Transverse colon (tissue), 4 donors: ENCODE results near the gene CCDC172. TPM values are rescaled to one million over a fixed set of nuclear protein-coding genes. Genes with fewer than 3 reads are reported as not detected.

ENCODE experiments used
- DNase-seq: peaks from one replicate; pipeline ENCODE4 v3.0.0-alpha.2; 2019
- H3K27ac ChIP-seq, 4 donors: fragments of 200-600 bp; sonication (generic); 2 replicates each; pipeline ENCODE4 v1.5.1; 2016 to 2018; ENCODE audit warnings: inconsistent platforms in 4 of 4
- H3K27me3 ChIP-seq: fragments of 200-600 bp; sonication (generic); 2 replicates; pipeline ENCODE4 v1.5.1; 2017; ENCODE audit warnings: inconsistent platforms
- H3K36me3 ChIP-seq, 4 donors: fragments of 200-600 bp; sonication (generic); 2 replicates each; pipeline ENCODE4 v1.5.1; 2017 to 2019; ENCODE audit warnings: inconsistent platforms in 4 of 4
- H3K4me1 ChIP-seq, 4 donors: fragments of 200-600 bp; sonication (generic); 2 replicates each; pipeline ENCODE4 v1.5.1; 2017 to 2020; ENCODE audit warnings: inconsistent platforms in 4 of 4
- H3K4me3 ChIP-seq, 4 donors: fragments of 200-600 bp; sonication (generic); 1 replicate in 1 of 4; 2 replicates in 3 of 4; pipeline versions ENCODE4 v1.5.1 to v1.6.1; 2017 to 2019; ENCODE audit warnings: inconsistent platforms in 4 of 4
- H3K9me3 ChIP-seq, 2 donors: fragments of 200-600 bp; sonication (generic); 2 replicates each; pipeline ENCODE4 v1.5.1; 2017 to 2019; ENCODE audit warnings: inconsistent platforms in 2 of 2
- EP300 ChIP-seq: sonication (generic); formaldehyde crosslinking; IDR thresholded peaks from one replicate; pipeline ENCODE4 v1.6.1; 2017; ENCODE audit warnings: antibody characterized with exemption, low read depth
- POLR2A ChIP-seq: fragments of 450-650 bp; IDR thresholded peaks from one replicate; pipeline ENCODE4 v1.6.1; 2016; ENCODE audit warnings: antibody characterized with exemption, mild to moderate bottlenecking, moderate library complexity
- POLR2AphosphoS5 ChIP-seq, 3 donors: sonication (generic); formaldehyde crosslinking; IDR thresholded peaks; one replicate each; pipeline ENCODE4 v1.6.1; 2016; ENCODE audit warnings: antibody characterized with exemption in 3 of 3
- whole genome bisulfite sequencing, 2 donors: methylation state at CpG; one replicate each; pipeline ENCODE4 v1.1.5; 2018; ENCODE audit warnings: low coverage in 1 of 2; 5-methylcytosine and 5-hydroxymethylcytosine counted together
- in situ Hi-C, 4 donors: fragments of 200-750 bp; cut with MboI; loops; one replicate each; pipeline versions ENCODE4 v1.15.0 to v1.15.1; 2017; ENCODE audit warnings: low sequenced_read_pairs in 3 of 4, low pct_ligation_motif_present in 1 of 4, low pct_unique_long_range_greater_than_20kb in 1 of 4
- intact Hi-C: fragments of 100-400 bp; cut with DNase I; formaldehyde crosslinking; loops from one replicate; pipeline ENCODE4 v1.15.1; 2023; ENCODE audit warnings: low total_unique reads
- small RNA-seq, 4 donors: library from RNA; depleted of rRNA; stranded (forward); fragments of <200 nt; gene quantifications; one replicate each; pipeline ENCODE3, GENCODE V24; 2016
- total RNA-seq, 4 donors: library from RNA; depleted of rRNA; stranded (reverse); fragments of >200 nt; gene quantifications; one replicate each; pipeline ENCODE4 v1.1.0, GENCODE V29; 2016
- TF ChIP-seq, protein P1 (sequence below), 5 experiments: fragments of 200-600 bp in 3 of 5; fragments of 450-650 bp in 2 of 5; sonication (generic) in 3 of 5; IDR thresholded peaks; 1 replicate in 2 of 5; 2 replicates in 3 of 5; pipeline ENCODE4 v1.5.1; 2016 to 2017; ENCODE audit warnings: antibody characterized with exemption in 5 of 5, inconsistent platforms in 3 of 5, mild to moderate bottlenecking in 2 of 5, moderate library complexity in 1 of 5

The CCDC172 gene
- total RNA-seq, 4 donors from 2014 or later: not detected

DNA sequence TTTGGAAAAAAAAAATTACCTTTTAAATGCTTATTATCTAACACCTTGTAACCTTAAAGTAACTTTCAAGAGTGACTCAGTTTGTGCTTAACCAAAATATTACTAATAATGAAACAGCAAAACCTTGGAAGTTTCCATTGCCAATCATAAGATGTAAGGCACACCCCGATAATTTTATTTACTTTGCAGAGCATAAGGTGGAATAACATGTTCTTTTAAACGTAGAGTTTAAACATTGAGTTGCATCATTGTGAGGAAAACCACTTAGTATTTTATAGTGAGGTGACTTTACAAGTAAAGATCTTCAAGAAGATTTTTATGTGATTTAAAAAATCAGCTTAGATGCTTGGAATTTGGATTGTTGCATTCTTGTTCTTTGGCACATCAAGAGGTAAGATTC is 103.4 kb downstream of the CCDC172 start, which contains the start of gene PNLIPRP3:
PNLIPRP3 (plus strand) TSS at position 177 of the 400 bp plus-strand sequence; CDS start at position 343, 166 bp downstream.
- in situ Hi-C loops: no loop called here
- Histone ChIP-seq H3K36me3 (no peaks in the 10 kb centered on the region), H3K27me3 (no peaks in the 10 kb centered on the region), H3K4me3 (no peak within 1 kb of the TSS), H3K4me1 (no peaks in the 10 kb centered on the region), H3K9me3 (no peaks in the 10 kb centered on the region), H3K27ac (no peak within 1 kb of the TSS)
- intact Hi-C loops: no loop called here
- TF ChIP-seq, protein P1, sequence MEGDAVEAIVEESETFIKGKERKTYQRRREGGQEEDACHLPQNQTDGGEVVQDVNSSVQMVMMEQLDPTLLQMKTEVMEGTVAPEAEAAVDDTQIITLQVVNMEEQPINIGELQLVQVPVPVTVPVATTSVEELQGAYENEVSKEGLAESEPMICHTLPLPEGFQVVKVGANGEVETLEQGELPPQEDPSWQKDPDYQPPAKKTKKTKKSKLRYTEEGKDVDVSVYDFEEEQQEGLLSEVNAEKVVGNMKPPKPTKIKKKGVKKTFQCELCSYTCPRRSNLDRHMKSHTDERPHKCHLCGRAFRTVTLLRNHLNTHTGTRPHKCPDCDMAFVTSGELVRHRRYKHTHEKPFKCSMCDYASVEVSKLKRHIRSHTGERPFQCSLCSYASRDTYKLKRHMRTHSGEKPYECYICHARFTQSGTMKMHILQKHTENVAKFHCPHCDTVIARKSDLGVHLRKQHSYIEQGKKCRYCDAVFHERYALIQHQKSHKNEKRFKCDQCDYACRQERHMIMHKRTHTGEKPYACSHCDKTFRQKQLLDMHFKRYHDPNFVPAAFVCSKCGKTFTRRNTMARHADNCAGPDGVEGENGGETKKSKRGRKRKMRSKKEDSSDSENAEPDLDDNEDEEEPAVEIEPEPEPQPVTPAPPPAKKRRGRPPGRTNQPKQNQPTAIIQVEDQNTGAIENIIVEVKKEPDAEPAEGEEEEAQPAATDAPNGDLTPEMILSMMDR (IDR thresholded peaks at IDR 0.05): no peak
- no peak for TF ChIP-seq POLR2AphosphoS5 (IDR thresholded peaks at IDR 0.05)
- TF ChIP-seq EP300: no peak
- TF ChIP-seq POLR2A: no peak
- DNase-seq: no peak
- 54 to 69% methylated on average over 2 of the region's 2 CpGs for WGBS, 2 donors

DNA sequence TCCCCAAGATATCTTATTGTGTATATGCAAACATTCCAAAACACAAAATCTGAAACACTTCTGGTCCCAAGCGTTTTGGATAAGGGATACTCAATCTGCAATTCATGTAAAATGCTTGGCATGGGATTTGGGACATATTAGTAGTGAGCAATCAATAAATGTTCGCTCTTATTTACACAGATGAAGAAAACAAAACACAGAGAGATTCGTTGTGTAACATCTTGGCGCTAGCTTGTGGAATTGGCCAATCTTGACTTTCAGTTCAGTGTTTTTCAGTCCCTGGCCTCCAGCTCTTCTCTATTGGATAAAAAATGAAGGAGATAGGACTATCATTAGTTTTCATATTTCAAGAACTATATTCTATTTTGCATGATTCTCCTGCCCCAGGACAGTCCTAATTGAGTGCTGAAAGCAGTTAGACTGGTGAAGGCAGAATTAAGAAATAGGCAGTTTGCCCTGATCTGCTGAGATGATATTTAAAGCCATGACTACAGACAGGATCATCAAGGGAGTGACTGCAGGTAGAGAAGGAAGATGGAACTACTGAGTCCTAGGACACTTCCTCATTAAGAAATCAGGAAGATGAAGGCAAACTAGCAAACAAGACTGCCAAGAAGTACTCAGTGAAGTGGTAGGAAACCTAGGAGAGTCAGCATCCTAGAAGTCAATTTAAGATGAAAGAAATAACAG is 105.2 kb downstream of the CCDC172 start:
- Histone ChIP-seq H3K4me1 (no peaks in the 10 kb centered on the region), H3K27ac (no peak overlapping the region), H3K36me3 (no peaks in the 10 kb centered on the region), H3K9me3 (no peaks in the 10 kb centered on the region), H3K4me3 (no peak overlapping the region), H3K27me3 (no peaks in the 10 kb centered on the region)
- TF ChIP-seq POLR2AphosphoS5 (IDR thresholded peaks at IDR 0.05) (no peak), POLR2A (no peak), EP300 (no peak)
- TF ChIP-seq, protein P1 (IDR thresholded peaks at IDR 0.05): no peak
- WGBS, 2 donors: 43 to 67% methylated on average over 4 of the region's 4 CpGs
- DNase-seq: no peak
- intact Hi-C loops (no loop called here), in situ Hi-C loops (no loop called here)

Small RNA genes within 50 kb of the gene (small RNA-seq; reads per million reads assigned to genes)
- 0 reads per million in 4 donors for gene SNRPGP6

Other genes starting within 250 kb of the CCDC172 start
- gene GFRA1, start 51.2 kb upstream of the CCDC172 start, total RNA-seq: 10 to 100 TPM; 12.0 to 32.8 (median 17.3) TPM
- gene PNLIPRP3, start 103.4 kb downstream of the CCDC172 start, total RNA-seq: under 1 TPM in 1 of 4 donors, not detected in 3; 0.79 TPM
- gene PNLIP, start 221.5 kb downstream of the CCDC172 start, total RNA-seq: not detected